ENCODE results near the gene PTEN.

PTEN gene

GRCh38 chr10:87925570-87925969 lies 62.1 kb downstream of the PTEN start:
- no peak for DNase-seq

DNA sequence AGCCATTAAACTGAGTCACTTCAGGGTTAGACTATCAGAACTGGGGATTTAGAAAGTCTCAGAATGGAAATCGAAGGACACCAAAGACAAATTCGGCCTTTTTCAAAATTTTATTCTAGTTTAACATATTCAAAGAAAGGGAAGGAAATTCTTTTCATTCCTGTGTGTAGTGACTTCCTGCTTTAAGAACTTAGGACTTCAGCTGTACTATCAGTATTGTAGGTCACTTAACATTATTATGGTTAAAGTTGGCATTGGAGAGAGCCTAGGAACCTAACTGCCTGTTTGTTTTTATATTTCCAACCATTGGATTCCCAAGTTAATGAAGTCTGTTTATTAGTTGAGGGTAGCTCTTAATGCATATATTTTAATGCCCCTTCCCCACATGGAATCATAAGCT lies 63.7 kb downstream of the PTEN start:
- DNase-seq = no peak

DNA sequence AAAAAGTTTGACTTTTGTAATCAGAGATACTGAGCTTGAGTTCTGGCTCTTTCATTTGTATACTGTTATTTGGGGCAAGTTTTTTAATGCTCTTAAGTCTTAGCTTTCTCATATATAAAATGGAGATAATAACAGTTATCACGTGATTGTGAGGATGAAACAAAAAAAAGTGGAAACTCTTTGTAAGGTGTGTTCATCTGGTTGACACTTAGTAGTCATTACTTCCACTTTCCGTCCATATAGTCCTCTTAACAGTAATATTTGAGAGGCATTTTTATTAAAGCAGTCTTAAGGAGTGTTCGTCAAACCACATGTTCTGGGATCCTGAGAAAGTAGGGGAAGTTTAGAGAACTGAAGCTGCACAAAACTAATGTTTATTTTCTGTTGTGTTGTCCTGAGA lies 65.6 kb downstream of the PTEN start:
- DNase-seq = no peak

GRCh38 chr10:87930141-87930540 lies 66.7 kb downstream of the PTEN start:
- DNase-seq = no peak

DNA sequence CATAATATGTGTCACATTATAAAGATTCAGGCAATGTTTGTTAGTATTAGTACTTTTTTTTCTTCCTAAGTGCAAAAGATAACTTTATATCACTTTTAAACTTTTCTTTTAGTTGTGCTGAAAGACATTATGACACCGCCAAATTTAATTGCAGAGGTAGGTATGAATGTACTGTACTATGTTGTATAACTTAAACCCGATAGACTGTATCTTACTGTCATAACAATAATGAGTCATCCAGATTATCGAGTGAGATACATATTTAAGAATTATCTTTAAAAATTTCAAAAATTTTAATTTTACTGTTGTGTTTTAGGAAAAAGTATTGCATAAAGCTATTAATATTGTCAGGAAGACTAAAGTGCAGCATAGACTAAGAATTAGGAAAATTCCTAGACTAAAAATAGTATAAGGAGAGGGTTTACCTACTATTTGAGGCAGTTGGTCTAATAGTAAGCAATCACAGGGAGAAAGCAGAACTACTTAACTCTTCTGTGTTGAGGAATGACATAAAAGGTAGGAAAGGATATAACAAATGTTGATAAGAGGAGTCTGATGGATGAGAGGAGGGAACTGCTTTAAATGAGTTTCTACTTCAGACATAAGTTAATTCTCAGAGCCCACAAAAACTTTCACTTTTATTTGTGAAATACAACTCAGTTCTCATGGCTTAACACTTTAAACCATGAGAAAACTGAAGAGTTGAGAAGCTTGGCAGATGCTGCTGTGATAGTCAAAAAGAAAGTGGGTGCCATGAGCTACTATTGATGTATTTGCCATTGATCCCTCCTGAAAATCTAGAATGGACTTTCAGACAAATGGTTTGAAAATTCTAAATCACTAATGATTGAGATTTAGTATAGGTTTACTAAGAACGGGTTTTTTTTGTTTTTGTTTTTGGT lies 67.8 kb downstream of the PTEN start:
- no peak for DNase-seq

DNA sequence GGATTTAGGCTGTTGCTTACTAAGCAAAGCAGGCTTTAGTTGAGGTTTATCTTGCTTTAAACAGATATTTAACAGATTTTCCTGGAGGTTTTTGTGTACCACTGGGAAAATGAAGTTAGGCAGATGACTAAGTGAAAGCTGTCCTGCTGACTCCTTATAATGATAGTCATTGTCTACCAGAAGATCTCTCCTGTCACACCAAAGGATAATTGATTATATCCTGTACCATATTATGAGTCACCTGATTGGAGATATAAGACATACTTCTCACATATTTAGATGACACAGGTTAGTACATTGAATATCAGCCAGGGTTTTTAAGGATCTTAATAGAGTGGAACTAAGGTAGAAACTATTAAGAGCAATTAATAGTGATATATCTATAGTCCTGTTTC lies 68.4 kb downstream of the PTEN start:
- no peak for DNase-seq

GRCh38 chr10:87935290-87936141 lies 72.1 kb downstream of the PTEN start:
- DNase-seq = no peak

DNA sequence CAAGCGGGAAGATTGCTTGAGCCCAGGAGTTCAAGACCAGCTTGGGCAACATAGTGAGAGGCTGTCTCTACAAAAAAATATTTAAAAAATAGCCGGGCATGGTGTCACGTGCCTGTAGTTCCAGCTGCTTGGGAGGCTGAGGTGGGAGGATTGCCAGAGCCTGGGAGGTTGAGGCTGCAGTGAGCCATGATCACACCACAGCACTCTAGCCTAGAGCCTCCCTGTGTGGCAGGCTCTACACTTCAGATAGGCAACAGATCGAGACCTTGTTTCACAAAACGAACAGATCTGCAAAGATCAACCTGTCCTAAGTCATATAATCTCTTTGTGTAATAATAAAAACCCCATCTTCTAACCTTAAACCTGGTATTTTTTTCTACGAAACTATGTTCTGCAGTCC lies 76.8 kb downstream of the PTEN start:
- DNase-seq = no peak

DNA sequence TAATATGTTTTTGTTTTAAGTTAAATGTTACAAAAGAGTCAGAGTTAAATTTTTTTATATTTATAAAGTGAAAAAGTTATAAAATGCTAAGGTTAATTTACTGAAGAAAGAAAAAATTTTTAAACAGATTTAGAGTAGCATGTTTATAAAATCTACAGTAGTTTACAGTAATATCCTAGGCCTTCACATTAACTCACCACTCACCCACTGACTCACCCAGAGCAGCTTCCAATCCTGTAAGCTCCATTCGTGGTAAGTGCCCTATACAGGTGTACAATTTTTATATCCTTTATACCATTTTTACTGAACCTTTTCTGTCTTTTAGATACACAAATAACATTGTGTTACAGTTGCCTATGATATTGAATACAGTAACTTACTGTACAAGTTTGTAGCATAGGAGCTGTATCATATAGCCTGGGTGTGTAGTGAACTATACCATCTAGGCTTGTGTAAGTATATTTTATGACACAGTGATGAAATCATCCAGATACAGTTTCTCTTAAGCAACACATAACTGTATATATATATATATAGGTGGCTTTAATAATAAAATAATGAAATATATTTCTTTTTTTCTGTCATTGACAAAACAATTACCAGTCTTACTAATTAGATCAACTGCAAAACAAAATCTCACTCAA lies 79.6 kb downstream of the PTEN start:
- no peak for DNase-seq

DNA sequence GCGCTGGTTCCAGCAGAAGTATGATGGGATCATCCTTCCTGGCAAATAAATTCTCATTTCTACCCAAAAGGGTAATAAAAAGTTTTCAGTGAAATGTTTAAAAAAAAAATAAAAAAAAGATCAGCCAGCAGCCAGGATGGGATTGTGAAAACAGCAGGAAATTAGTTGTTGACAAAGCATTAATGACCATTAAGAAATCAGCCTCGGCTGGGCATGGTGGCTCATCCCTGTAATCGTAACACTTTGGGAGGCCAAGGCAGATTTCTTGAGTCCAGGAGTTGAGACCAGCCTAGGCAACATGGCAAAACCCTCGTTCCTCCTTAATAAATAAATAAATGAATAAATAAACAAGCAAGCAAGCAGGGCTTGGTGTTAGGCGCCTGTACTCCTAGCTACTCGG lies 82.6 kb downstream of the PTEN start:
- no peak for DNase-seq

- no peak for DNase-seq
These were observed 89.2 kb downstream of the PTEN start for GRCh38 chr10:87952612-87953011.

DNA sequence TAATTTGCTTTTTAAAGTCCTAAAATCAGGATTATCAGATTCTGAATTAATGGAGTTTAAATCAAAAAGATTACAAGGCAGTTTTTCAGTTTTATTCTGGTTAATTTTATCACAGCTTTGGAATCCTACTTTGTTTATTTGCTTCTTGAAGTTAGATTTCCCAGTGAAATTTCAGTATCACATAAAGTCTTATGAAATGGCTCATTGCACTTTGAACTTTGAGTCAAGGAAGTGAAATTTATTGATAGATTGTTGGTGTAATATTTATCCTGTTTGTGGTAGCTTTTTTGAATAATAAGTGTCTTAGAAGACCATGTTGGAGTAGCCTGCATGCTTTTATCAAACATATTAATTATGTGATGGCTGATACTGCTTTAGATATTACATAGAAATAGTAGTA lies 92.6 kb downstream of the PTEN start:
- DNase-seq = no peak

DNA sequence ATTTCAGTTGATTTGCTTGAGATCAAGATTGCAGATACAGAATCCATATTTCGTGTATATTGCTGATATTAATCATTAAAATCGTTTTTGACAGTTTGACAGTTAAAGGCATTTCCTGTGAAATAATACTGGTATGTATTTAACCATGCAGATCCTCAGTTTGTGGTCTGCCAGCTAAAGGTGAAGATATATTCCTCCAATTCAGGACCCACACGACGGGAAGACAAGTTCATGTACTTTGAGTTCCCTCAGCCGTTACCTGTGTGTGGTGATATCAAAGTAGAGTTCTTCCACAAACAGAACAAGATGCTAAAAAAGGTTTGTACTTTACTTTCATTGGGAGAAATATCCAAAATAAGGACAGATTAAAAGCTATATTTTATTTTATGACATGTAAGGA lies 94.3 kb downstream of the PTEN start:
- DNase-seq = no peak

GRCh38 chr10:87960230-87960629 lies 96.8 kb downstream of the PTEN start:
- DNase-seq = no peak

DNA sequence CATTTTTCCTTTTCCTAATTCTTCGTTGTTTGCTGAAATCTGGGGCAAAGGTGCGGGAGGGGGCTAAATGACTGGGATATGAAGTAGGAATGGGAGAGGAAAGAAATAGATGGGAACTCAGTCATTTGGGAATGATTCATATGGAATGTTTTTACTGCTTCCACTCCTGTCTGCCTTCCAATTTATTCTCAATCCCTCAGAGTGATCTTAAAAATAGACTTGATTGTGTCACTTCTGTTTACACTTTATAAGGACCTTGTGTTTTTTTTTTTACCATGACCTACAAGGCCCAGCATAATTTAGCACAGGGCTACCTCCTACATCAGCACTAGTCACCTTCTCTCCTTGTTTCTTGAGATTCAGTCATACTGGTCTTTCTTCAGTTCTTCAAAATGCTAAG lies 97.9 kb downstream of the PTEN start:
- no peak for DNase-seq

- no peak for DNase-seq
These were observed 103.0 kb downstream of the PTEN start for GRCh38 chr10:87966459-87966858.

DNA sequence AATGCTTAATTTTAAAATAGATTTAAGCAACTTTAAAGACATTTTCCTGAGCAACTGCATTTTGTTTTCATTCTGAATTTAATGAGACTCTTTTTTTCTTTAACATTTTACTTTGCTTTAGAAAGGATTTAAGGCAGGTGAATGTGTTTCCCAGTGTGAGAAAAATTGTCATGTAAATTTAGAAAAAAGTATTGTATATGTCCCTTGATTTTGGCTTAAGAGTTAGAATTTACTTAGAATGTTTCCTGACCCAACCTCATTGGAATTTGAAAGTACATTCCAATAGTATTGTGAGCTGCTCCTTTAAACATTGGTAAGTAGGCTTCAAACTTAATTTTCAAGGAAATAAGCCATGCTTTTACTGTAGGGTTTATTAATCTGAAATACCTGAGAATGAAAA lies 110.2 kb downstream of the PTEN start:
- DNase-seq = no peak

GRCh38 chr10:87974130-87974529 lies 110.7 kb downstream of the PTEN start:
- DNase-seq = no peak

GRCh38 chr10:87974769-87975168 lies 111.3 kb downstream of the PTEN start:
- DNase-seq = no peak

GRCh38 chr10:87976101-87976743 lies 112.8 kb downstream of the PTEN start:
- DNase-seq = no peak

- no peak for DNase-seq
These were observed 114.7 kb downstream of the PTEN start for GRCh38 chr10:87978166-87978565.

DNA sequence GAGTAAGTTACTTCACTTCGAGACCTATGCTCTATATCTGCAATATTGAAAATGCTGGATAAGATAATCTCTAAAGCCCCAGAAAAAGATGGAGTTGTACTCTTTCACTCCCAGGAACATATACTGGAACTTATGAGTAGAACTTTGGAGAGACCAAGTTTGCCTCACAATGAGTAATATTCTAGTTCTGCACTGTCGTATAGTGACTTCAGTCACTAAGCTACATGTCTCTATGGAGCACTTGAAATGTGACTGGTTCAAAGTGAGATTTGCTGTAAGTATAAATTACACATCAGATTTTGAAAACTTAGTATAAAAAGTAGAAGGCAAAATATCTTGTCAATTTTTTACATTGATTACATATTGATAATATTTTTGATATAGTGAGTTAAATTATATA lies 116.4 kb downstream of the PTEN start:
- DNase-seq = no peak

DNA sequence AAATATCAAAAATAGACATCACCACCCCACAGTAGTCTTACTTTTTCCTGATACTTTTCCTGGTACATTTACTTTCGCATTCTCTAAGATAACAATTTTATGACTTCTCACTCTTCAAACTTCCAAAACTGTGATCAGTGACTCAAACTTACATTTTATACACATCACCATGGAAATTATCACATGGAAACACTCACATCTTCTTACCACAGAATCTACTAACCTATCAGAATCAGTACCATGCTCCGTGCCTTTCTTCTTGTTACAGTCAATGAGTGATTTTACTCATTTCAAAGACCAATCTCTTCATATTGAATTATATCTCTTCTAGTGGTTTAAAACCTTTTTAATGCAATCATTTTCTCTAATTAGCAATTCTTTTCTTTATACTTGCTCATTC lies 120.3 kb downstream of the PTEN start:
- no peak for DNase-seq
